Kasumi-1 (cell line): ENCODE results near the gene MVB12B.
A peak's percentile ranks its signal among the peaks of the same experiment; 100 is the strongest.
"Not testable (repeated sequence)": the region's sequence is repeated elsewhere in the genome, so short reads cannot be mapped to it uniquely, and the experiment has no call there.

Experiments used
- DNase-seq, 2 experiments: peaks; one replicate each; lab custom pipeline; 2025; lab: John Stamatoyannopoulos, UW

MVB12B gene

DNA sequence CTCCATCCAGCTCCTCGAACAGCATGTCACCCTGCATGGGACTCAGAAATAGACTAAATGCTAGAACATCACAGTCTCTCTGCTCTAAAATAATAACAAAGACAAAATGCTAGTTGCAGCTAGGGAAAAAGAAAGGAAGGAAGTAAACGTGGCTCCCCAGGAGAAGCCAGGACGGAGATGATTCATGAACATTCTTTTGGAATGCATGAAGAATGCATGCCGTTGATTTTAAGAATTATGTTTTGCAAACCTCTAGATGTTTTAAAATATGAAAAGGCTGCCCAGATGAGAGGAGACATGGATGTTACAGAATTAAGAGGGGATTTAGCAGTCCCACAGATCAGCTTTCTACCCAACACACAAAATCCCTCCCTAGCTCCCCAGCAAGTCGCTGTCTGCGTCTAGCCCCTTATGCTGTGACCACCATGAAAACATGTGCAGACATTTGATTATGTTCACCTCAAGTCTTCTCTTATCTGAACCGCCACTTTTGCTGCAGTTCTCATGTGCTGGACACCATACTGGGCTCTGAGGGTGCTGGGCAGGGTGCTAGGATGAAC lies 147.7 kb downstream of the MVB12B start:
- no peak for DNase-seq

DNA sequence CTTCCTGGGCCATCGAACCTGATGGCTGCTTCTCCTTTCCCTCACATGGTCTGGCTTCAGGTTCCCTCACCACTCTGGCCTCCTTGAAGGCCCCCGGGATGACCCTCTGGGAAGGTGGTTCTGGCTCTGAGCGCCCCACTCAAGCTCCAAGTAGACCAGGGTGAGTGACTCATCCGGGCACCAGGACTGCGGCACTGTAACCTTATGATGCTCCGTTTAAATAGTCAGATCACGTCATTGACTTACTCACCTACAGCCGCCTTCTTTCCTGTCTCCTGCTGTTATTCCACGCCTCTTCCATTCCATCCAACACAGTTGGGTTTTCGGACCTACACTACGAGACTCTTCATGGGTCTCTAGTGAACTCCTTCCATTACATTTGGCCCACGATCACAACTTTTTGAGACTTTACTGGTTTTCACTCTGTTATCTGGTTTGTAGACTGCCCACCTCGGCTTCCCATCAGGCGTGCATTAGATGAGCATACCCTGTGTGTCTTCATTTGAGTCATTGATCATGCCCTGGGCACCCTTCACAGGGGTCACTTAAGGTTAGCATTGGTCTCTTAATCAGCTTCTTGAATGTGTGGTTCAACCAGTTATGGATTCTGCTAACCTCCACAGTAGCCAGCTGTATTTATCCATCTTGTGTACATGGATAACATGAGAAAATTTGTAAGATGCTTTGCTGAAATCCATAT lies 148.3 kb downstream of the MVB12B start:
- no peak for DNase-seq

DNA sequence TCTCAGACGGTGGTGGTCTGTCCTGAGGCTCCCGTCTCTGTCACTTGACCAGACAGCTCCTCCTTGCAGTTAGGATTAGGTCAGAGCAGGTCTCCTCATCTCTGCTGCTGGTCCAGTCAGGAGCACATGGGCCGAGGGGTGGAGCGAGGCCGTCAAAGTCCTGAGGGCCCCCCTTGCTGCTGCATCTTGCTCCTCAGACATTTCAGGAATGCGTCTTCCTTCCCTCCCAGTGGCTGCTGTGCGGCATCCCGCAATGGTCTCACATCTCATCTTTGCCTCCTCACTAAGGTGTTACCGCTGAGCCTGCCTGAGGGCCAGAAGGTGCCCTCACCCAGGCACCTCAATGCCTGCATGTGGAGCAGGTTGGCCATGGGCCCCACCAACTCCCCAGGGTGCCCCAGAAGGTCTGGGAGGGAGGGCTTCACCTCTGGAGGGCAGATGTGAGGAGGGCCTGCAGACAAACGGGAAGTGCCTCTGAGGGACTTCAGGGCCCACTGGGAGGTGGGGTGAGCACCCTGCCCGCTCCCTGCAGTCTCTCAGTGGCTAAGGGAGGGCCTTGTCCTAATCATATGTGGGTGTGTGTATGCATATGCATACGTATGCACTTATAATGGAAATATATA lies 149.4 kb downstream of the MVB12B start:
- no peak for DNase-seq

DNA sequence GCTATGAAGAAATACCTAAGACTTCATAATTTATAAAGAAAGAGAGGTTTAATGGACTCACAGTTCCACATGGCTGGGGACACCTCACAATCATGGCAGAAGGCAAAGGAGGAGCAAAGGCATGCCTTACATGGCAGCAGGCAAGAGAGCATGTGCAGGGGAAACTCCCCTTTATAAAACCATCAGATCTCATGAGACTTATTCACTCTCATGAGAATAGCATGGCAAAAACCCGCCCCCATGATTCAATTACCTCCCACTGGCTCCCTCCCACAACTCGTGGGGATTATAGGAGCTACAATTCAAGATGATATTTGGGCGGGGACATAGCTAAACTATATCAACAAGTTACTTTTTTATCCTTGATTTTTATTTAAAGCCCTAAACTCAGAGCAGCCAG lies 150.8 kb downstream of the MVB12B start:
- not testable (repeated sequence) for DNase-seq

DNA sequence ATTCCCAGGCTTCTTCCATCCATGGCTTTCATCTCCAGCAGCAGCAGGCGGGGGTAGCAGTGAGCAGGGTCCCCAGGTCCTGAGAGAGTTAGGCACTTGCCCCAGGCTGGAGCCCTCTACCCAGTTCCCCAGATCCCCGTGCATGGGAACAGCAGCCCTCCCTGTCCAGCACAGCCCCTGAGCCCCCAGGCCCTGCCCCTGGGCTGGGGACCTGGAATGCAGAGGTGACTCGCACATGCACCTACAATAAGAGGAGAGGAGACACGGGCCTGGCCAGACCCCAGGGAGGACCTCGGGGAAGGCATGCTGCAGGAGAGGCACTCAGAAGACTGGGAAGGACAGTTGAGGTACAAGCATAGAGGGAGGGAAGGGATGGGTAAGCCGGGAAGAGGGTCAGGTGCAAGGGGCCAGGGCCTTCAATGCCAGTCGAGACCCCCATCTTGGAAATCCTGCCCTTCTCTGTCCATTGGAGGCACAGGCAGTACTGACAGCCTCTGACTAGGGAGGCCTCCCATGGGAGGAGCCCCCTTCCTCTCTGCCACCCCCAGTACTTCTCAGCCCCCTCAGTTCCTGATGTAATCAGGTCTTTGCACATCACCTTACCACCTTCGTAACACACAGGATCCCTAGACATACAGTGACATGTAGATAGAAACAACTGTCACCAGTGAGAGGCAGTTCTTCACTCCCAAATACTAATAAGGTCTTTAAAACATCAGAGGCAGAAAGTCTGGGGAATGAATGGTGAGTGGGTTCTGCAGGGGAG lies 151.8 kb downstream of the MVB12B start:
- DNase-seq, result no peak

DNA sequence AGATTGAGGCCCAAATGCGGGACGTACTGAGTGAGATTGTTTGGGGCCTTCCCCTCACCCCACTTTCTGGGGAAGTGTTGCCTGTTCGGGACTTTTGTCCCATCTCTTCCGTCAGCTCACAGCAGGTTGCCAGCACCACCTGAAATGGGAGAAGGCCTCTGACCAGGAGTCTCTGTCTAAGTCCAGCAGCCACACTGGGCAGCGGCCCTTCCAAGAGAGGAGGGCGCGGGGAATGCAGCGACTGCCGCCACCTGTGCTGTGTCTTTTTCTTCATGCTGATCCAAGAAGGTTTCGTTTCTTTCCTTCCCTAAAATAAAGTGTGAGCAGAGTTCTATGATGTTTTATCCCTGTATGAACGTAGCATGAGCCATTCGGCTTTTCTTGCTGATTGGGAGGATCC lies 152.9 kb downstream of the MVB12B start:
- no peak for DNase-seq

DNA sequence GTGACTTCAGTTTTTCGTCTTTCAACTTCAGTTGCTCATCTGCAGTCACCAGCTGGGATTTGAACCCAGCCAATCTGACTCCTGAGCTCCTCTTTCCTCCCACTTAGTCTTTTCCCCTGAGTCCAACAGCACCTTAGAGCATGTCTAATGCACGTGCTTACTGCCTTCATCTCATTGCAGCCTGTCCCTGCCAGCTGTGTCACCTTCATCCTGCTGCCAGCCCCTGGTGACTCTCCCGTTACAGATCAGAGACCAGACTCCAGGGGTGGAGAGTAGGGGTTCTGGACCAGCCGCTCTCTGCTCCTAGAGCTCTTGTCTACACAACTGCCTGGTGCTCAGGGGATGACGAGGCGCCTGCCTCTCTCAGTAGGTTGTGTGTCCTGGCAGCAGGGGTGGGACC lies 154.2 kb downstream of the MVB12B start:
- DNase-seq, result no peak

DNA sequence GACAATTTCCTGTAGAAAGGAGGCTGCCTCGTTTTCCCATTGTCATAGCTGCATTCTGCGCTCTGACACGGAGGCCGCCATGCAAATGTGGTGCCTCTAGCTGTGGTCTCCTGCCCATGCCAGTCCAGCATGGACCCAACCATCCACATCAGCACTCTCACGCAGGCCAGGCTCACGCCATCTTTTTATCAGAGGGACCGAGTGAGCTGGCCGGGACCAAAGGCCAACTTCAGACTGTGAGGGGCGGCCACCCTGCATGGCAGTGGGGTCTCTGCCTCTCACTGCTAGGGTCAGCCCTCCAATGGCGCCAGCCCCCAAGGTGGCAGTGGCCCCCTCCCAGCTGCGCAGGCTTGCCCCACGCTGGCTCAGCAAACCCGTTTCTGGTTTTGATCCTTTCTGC lies 155.2 kb downstream of the MVB12B start:
- DNase-seq, result no peak

DNA sequence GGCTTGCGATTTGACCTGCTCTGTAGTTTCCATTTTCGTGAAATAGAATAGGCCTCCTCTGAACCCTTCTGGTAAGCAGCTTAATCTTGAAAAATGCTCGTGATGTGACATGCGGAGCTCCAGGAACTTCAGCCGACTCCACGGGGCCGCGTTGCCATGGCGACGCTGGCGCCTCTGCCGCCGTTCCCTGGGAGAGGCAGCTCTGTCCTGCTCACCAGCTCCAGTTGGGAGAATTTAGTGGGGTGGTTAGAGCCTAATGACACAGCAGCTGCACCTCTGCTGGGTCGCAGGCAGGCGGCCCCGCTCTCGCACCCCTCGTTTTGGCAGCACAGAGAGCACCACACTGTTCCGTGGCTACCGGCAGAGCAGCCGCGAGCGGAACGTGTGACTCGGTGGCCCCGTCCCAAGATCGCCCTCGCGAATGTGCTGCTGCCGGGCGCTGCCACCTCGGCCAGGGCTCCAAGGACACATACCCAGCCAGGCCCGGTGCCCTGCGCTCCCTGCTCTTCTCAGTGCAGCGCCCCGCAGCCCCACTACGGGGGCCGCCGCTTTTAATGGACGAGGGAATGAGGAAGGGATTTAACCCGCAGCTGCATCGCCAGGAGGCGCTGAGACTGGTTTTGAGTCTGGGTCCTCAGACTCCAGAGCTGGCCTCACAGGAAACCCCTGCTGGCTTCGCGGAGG lies 155.9 kb downstream of the MVB12B start:
- DNase-seq, result no peak

DNA sequence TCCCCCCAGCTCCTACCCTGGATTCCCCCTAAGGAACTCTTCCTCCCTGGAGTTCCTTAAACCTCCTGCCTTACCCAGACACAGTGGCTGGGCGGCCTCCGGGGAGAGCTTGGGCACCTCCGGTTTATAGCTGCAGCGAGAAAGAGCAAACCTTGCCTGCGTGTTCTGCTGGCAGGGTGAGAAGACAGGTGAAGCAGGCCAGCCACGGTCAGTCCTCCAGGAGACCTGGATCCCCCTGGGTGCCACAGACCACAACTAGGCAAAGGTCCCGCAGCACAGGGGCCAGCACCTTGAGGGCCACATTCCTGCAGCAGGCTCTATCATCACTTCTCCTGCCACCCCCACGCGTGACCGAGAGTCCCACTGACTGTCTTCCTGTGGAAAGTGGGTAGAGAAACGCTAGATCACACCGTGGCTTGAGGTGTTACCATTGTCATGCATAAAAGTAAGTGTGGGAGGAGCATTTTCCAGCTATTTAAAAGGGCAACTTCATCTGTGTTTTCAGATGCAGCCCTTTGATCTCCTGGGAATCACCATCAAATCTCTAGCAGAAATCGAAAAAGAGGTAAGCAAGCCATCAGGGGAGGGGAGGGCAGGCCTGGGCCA lies 156.9 kb downstream of the MVB12B start:
- no peak for DNase-seq

DNA sequence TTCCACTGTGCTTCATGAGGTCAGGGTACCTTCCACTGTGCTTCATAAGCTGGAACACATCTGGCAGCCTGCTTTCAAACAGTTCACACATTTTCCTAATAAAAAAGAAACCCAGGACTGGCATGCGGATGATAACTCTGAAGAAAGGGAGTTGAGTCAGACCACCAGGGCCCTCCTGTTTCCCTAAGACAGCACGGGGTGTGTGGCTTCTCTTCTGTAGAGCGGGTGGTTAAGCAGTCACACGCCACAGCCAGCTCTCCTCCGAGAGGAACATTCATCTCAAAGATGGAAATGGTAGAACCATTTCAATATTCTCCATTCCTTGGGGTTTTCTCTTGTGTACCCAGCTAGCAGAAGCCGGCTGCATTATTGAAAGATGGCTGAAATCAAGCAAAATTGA lies 159.0 kb downstream of the MVB12B start:
- DNase-seq, result no peak

DNA sequence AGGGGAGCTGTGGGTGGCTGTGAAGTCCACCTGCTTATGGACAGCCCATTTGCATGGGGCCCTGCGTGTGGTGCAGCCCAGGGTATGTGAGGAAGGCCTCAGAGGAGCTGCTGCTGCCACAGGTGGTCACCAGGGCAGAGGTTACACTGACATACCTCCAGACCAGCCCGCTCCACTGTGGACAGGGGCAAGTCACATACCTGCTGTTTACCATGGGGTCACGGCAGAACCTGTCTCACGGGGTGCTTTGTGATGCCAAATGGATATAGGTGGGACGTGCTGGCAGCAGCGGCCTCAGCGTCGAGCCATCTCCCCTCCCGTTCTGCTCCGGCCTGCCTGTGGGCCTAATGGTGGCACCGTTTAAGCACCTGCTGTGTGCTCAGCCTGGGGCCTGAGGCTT lies 159.6 kb downstream of the MVB12B start:
- no peak for DNase-seq

DNA sequence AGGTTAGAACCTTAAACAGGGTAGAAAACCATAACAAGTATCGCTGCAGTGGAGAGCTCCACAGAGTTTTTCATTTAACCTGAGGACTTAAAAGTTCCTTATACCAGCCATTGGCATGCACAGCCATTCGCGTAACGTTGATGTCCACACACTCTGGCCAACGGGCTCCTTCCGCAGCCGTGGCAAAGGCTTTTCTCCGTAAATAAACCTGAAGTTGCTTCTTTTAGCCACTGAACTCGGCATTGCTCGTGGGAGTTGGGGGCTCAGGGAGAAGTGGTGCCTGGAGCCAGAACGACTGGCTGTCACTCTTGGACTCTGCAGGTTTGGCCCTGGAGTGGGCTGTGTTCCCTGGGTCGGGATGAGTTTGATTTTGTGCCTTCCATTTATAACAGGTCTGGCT lies 161.2 kb downstream of the MVB12B start:
- no peak for DNase-seq

DNA sequence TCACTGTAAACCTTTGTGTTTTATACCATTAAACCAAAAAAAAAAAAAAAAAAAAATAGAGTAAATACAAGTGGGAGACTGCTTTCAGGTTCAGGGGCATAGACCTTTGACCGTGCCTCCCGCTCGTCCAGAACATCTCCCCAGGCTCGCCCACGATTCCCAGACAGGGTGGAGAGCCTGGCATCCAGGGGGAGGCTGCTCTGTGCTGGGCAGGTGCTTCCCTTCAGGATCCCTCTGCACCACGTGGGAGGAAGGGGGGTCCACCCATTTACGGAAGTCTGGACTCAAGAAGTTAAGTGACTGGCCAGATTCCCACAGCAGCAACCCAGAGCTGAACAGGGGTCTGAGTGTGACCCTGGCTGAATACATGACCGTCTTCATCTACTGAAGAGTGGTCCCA lies 161.7 kb downstream of the MVB12B start:
- DNase-seq, result no peak

DNA sequence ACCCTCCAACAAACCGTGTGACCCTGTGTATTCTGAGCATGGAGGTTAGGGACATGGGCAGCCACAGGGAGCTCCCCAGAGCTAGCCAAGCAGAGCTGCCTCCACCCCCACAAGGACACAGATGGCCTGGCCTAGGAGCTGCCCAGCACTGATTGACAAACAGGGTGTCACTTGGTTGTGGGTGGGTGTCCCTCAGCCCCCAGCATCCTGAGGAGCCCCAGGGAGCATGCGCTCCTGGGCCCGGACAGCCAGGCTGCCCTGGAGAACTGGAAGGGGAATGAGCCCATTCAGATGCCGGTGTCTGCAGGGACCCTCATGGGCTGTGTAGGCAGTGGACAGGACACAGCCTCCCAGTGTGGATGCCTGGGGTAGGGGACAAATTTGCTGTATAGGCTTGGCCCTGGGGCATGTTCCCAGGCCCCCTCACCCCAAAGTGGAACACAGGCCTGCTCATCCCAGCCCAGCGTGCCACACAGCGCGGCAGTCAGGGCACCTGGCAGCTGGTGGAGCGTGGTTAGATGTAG lies 162.3 kb downstream of the MVB12B start:
- no peak for DNase-seq

DNA sequence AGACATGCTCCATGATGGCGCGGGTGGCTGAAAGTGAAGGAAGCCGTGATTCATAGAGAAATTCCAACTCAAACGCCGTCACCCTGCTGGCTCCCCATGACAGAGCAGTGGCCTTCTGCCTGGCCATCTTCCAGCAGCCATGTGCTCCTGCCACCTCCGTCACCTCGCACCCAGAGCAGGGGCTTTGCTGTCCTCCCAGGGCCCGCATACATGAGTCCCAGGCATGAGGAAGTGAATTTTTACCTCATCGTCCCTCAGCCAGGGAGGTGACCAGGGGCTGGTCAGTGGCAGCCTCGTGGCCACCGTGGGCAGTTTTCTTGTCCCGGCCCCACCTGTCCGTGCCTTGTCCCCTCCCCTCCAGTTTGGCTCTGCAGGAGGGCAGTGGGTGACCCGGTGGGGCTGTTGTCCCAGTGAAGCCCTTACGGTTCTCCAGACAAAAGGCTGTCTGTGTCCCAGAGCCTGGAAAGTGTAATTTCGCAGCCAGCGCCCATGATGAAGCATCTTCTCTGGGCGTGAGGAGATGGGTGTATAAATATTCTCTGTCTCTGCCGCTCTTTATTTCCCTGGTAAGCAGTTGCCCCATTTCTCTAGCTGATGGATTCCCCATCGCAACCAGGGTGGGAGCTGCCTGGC lies 163.1 kb downstream of the MVB12B start:
- no peak for DNase-seq

DNA sequence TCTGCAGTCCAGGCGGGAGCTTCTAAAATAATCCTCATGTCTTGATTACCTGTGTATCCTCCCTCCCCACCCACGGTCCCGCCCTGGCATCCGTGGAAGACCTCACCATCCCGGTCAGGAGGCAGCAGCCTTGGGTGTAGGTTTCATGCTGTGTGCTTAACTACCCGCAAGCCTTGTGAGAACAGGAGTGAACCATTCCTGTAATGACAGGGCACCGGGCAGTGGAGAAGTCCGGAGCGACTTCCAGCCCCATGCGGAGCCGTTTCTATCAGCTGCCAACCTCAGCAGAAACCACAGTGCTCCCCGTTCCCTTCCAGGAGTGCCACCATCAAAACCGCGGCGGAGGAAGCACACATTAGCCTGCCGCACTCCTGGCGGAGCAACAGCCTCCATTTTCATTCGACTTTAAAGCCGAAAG lies 163.6 kb downstream of the MVB12B start:
- no peak for DNase-seq

DNA sequence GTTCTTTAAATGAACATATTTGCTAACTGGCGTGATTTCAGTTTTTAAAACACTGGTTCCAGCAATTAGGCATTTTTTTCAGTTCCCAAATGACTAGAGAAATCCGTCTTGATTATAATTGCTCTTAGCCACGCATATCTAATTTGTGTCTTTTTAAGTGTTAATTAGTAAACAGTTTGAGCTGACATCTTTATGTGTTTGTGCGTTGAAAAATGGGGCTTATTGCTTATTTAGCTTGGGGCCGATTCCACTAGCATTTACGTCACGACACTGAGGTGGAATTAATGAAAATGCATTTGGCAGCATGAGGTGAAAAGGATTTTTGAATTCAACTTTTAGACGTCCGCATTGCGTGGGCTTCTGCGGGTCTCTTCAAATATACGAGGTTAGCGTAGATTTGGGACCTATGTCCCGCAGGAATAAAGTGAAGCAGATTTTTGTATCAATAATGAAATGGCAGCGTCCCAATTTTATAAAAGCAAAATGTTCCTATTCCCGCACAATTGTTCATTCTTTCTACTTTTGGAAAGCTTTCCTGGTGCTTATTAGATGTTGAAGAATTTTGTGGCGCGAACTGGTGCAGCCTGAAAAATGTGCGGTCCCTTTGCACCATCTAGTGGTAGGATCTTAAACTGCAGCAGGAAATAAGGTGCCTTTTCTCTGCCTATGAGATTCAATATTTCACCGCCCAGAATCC lies 164.4 kb downstream of the MVB12B start:
- peak; percentile 63 to 67 for DNase-seq

DNA sequence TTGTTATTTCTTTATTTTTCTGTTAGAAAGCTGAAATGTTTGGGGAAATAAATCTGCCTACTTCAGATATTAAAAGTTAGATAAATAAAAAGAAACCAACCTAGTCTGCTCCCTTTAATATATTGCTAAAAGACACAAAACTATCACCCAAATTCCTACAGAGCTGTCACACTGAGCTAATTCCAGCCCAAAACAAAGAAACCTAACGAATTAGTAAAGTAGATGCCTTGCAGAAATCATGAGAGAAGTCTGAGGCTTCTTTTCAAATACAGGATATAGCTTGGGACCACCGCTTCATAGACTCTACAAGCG lies 164.9 kb downstream of the MVB12B start:
- no peak for DNase-seq

DNA sequence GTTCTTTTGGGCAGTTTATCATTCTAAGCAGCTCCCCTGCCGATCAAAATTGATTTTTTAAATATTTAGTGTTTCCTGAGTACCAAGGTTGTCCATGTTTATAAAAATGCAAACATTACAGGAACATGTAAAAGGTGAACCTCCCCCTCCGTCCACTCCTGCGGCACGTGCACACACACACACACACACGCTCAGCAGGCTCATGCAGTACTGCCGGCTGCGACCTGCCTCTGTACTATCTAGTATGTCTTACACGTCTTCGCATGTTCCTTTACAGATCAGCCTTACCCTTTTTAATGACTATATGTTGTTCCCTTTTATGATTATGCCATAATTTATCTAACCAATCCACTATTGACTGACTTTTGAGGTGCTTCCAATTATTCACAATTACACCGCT lies 165.3 kb downstream of the MVB12B start:
- DNase-seq, result no peak

DNA sequence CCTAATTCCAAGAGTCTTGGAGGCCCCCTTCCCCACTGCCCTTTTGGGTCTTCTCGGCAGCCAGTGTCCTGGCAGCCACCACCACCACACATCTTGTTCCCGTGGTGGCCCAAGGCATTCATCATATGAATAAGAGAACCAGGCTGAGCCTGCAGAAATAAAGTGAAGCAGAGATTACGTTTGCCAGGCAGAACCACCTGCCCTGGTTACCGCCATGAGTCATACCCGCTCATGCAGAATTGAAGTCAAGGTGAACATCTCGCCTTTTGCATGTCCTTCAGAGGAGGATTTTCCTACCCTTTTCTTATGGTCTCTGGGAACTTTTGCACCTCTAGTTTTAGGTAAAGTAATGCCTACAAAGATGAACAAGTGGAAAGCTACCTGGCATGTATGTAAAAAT lies 167.6 kb downstream of the MVB12B start:
- no peak for DNase-seq
